GM18873 (cell line): Measurements from ENCODE around the gene NKD2.
"Not testable (repeated sequence)": the region's sequence is repeated elsewhere in the genome, so short reads cannot be mapped to it uniquely, and the experiment has no call there.

Experiments
- ATAC-seq: cut with Tn5 transposase; IDR thresholded peaks from one replicate; pipeline ENCODE4 v1.9.1; 2021; ENCODE audit warnings: mild to moderate bottlenecking, moderate library complexity, moderate number of reproducible peaks; ENCODE audit not compliant: unreplicated experiment, low FRiP score

The NKD2 gene

DNA sequence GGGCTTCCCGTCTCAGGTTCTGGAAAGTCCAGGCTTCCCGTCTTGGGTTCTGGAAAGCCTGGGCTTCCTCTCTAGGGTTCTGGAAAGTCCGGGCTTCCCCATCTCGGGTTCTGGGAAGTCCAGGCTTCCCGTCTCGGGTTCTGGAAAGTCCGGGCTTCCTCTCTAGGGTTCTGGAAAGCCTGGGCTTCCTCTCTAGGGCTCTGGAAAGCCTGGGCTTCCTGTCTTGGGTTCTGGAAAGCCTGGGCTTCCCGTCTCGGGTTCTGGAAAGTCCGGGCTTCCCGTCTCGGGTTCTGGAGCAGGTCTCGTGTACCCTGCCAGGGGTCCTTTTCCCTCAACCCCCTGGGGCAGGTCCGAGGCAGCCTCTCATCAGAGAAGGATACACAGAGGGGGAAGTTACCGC, 74.4 kb downstream of the NKD2 start:
- ATAC-seq, result not testable (repeated sequence)

DNA sequence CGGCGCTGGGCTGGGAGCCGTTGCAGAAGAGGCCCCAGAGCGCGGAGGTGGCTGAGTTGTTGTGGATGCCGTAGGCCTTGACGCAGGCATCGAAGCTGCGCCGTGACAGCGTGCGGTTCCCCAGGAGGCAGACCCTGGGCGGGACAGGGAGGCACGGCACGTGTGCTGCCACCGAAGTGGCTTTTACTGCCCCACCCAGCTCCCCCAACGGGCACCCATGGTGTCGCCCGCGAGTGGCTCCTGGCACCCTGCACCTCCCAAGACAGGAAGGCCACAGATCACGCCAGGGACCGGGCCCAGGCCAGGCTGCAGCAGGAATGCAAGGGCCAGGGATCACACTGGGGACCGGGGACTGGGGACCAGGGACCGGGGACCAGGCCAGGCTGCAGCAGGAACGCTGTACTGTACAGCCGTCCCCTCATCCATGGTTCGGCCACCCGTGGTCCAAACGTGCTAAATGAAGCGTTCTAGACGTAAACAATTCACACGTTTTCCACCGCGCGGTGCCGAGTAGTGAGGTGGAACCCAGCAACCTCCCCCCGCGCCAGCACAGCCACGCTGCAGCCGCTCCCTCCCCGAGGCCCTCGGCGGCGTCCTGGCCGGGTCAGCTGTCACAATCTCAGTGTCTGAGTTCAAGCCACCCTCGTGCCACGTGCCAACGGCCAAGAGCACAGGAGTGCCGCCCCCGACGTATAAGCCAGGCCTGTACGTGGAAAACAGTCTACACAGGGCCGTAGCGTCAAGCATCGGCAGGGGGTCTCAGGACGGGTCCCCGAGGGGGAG, 75.4 kb downstream of the NKD2 start:
- ATAC-seq, result no peak

DNA sequence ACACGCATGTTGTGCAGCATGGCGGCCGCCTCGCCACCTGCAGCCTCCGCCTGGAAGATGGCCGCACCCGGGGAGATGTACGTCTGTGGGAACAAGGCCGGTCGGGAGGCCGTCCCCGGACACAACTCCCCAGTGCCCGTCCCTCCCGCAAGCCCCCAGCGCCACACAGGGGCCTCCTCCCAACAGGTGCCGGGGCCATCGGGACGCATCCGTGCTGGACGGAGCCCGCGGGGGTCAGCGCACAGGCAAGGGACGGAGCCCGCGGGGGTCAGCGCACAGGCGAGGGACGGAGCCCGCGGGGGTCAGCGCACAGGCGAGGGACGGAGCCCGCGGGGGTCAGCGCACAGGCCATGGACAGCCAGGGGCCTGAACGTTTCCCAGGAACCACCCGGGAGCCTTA, 76.8 kb downstream of the NKD2 start:
- ATAC-seq, result no peak

DNA sequence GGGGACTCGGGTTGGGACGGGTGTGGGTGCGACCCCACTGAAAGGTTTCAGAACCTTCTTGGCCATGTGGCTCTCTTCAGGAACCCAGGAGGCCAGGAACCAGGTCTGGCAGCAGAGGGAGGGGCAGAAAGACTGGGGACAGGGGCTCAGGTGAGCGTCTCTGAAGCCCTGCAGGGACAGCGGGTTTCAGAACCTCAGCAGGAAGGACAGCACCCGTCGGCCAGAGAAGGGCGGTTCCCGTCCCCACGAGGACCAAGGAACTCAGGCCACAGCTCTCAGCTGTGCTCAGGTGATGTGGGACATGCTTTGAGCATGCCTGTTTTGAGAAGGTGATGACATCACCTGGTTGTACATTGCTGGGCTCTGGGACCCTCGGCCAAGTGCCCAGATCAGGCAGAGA, 77.5 kb downstream of the NKD2 start:
- ATAC-seq, result no peak

DNA sequence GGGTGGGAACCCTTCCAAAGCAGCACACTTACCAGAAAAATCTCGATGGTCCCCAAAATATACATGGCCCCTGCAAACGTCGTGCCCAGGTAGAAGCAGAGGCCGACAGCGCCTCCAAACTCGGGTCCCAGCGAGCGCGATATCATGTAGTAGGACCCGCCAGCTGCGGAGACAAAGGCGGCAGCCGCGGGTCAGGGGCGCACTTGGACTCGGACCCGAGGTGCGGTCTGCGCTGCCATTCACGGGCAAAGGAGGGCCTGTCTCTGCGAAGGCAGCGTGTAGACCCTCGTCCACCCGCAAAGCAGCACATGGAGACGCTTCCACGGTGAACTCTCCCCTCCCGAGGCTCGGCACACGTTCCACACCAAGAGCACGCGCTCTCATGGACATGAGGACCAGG, 78.3 kb downstream of the NKD2 start:
- ATAC-seq, result no peak

DNA sequence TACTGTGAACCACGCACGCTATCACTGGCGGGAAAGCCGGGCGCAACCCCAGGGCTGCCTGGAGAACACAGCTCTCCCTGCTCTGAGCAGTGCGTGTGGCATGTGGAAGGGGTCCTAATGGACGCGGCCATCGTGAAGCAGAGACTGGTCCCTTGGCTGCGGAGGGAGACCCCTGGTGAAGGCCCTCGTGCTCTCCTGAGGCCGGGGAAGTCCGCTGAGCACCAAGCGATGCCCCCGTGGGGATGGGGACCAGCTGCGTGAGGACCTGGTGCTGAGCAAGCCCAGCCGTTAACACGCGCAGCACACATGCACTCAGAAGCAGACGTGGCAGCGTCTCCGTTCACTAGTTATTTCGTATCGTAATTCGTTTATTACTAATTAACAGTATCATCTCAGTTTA, 78.8 kb downstream of the NKD2 start:
- no peak for ATAC-seq

DNA sequence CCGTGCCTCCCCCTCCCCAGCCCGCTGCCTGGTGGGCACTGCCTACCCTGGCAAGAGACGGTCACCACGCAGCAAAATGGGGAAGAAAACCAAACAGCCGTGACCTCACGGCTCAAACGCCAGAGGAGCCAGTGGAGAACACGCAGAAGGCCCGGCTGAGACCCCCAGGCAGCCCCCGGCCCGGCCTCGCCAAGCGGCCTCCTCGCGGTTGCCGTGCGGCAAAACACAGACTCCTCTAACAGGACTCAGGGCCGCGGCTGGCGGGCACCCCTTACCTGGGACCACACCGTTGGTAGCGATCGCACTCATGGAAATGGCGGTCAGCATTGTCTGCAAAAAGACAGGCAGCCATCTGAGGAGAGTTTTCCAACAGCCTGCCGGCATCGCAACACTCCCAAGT, 79.4 kb downstream of the NKD2 start:
- no peak for ATAC-seq
